ENCODE results near the gene OXSR1. TPM values are rescaled to one million over a fixed set of nuclear protein-coding genes. Genes with fewer than 3 reads are reported as not detected.

Gene OXSR1
- total and polyA plus RNA-seq, 7 donors, result 26.4 to 60.1 (median 47.4) TPM

DNA sequence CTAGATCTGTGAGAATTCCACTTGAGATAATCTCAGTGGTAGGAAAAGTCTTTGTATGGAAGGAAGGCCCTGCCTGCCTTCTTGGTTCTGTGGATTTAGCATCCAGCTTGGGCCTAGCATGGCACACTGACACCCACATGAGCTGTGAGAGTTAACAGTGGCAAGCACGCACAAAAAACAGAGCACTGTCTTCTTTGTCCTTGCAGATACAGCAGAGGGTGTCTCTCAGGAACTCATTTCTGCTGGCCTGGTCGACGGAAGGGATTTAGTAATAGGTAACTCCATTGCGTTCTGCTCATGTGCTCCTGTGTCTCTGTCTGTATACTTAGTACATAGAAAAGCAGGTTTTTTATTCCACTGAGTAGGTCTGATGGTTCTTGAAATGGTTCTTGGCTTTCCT is 85.9 kb downstream of the OXSR1 start:
- DNase-seq, result no peak
- peaks cover 10% of the 10 kb centered on the region for H3K4me1 ChIP-seq
- no peak for ATAC-seq
- no peaks in the 10 kb centered on the region for H3K27me3 ChIP-seq (ENCODE audit: insufficient read depth in 3 of 3, low read length in 2 of 3)
- H3K4me3 ChIP-seq, result no peak overlapping the region
- WGBS, 3 donors, result 92 to 94% (median 93%) methylated on average over 4 of the region's 4 CpGs
- intact Hi-C loops (cut with DNase I), result loop anchor here in 1 of 2 donors (10.0 kb wide), 1 partner anchor 224 kb away; no protein-coding TSS in a partner anchor
- no peak overlapping the region for H3K27ac ChIP-seq
- peaks cover 18 to 86% of the 10 kb centered on the region in 2 donors for H3K36me3 ChIP-seq (ENCODE audit: insufficient read depth in 1 of 2, low read depth in 1 of 2)
- TF ChIP-seq, protein P1, sequence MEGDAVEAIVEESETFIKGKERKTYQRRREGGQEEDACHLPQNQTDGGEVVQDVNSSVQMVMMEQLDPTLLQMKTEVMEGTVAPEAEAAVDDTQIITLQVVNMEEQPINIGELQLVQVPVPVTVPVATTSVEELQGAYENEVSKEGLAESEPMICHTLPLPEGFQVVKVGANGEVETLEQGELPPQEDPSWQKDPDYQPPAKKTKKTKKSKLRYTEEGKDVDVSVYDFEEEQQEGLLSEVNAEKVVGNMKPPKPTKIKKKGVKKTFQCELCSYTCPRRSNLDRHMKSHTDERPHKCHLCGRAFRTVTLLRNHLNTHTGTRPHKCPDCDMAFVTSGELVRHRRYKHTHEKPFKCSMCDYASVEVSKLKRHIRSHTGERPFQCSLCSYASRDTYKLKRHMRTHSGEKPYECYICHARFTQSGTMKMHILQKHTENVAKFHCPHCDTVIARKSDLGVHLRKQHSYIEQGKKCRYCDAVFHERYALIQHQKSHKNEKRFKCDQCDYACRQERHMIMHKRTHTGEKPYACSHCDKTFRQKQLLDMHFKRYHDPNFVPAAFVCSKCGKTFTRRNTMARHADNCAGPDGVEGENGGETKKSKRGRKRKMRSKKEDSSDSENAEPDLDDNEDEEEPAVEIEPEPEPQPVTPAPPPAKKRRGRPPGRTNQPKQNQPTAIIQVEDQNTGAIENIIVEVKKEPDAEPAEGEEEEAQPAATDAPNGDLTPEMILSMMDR (IDR thresholded peaks at IDR 0.05), result no peak
- H3K9me3 ChIP-seq, result no peaks in the 10 kb centered on the region

DNA sequence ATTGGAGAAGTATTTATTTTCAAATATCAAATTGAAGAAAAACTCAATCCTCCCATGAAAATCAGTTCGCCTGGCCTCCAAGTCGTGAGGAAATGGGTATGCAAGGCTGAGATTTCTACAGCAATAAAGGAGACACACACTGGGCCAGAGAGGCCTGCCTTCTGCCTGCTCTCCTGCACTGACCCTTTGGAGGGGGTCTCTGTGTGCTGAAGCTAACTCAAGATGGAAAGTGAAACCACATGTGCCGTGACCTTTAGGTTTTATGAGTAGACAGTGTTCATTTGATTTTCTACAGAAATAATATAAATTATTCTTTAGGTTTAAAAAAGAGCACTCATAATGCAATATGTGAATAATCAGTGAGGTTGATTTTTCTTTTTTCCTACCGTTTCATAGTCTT is 88.4 kb downstream of the OXSR1 start:
- Histone ChIP-seq H3K27me3 (ENCODE audit: insufficient read depth in 3 of 3, low read length in 2 of 3) (no peaks in the 10 kb centered on the region), H3K9me3 (no peaks in the 10 kb centered on the region), H3K27ac (no peak overlapping the region), H3K36me3 (ENCODE audit: insufficient read depth in 1 of 2, low read depth in 1 of 2) (peaks cover 18 to 63% of the 10 kb centered on the region in 2 donors), H3K4me3 (no peak overlapping the region), H3K4me1 (no peaks in the 10 kb centered on the region)
- intact Hi-C loops (cut with DNase I), result loop anchor here in 1 of 2 donors (10.0 kb wide), 1 partner anchor 221 kb away; no protein-coding TSS in a partner anchor
- TF ChIP-seq, protein P1 (IDR thresholded peaks at IDR 0.05), result no peak
- ATAC-seq, result no peak
- 88 to 96% (median 90%) methylated on average over 4 of the region's 4 CpGs for WGBS, 3 donors
- no peak for DNase-seq

DNA sequence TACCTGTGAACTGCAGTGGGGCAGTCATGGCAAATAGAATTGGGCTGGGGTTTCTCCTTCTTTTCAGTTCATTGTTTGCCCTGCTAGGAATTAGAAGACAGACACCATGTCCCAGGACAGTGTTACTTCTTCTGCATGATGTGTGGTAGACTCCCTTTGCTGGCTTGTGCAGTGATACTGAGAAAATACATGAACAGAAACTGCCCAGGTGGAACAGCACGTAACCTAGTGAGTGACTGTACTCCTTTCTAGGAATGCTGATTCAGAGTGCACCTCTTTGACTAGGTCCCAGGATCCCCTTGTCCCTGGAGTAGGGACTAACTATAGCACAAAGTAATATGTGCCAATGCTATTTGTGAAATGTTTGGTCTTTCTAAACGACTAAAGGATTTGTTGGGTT is 89.5 kb downstream of the OXSR1 start:
- Histone ChIP-seq H3K36me3 (ENCODE audit: insufficient read depth in 1 of 2, low read depth in 1 of 2) (peaks cover 18 to 52% of the 10 kb centered on the region in 2 donors), H3K27me3 (ENCODE audit: insufficient read depth in 3 of 3, low read length in 2 of 3) (no peaks in the 10 kb centered on the region)

DNA sequence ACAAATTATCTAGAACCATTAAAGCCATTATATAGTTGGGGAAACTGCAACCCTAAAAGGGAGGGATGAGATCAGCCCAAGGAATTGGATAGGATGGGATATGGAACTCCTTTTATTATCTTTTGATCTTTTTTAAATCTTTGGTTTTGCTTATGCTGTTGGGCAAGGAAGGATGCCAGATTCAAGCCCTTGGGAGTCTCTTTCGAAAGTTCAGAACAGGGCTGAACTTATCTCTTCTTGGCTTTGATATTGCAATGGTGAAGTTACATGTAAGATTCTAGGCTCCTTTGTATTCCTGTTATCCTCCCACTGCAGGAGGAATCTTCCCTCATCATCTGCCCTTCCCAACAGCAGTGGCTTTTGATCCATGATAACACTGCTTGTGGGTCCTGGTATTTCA is 90.3 kb downstream of the OXSR1 start:
- Histone ChIP-seq H3K27me3 (ENCODE audit: insufficient read depth in 3 of 3, low read length in 2 of 3) (no peaks in the 10 kb centered on the region), H3K9me3 (no peaks in the 10 kb centered on the region), H3K4me1 (no peaks in the 10 kb centered on the region), H3K36me3 (ENCODE audit: insufficient read depth in 1 of 2, low read depth in 1 of 2) (peaks cover 21 to 44% of the 10 kb centered on the region in 2 donors), H3K4me3 (no peak overlapping the region), H3K27ac (no peak overlapping the region)
- DNase-seq, result no peak
- ATAC-seq, result no peak
- intact Hi-C loops (cut with DNase I), result loop anchor here in 1 of 2 donors (10.0 kb wide), 1 partner anchor 219 kb away; no protein-coding TSS in a partner anchor
- 54 to 88% (median 78%) methylated on average over 1 of the region's 1 CpG for WGBS, 3 donors
- TF ChIP-seq, protein P1 (IDR thresholded peaks at IDR 0.05), result no peak

More for the DNA sequence above, 89.5 kb downstream of the OXSR1 start:
- Histone ChIP-seq H3K4me3 (no peak overlapping the region), H3K27ac (no peak overlapping the region), H3K4me1 (no peaks in the 10 kb centered on the region), H3K9me3 (no peaks in the 10 kb centered on the region)
- intact Hi-C loops (cut with DNase I), result loop anchor here in 1 of 2 donors (10.0 kb wide), 1 partner anchor 220 kb away; no protein-coding TSS in a partner anchor
- TF ChIP-seq, protein P1 (IDR thresholded peaks at IDR 0.05), result no peak
- 42 to 79% (median 67%) methylated on average over 2 of the region's 2 CpGs for WGBS, 3 donors
- DNase-seq (no peak), ATAC-seq (no peak)

DNA sequence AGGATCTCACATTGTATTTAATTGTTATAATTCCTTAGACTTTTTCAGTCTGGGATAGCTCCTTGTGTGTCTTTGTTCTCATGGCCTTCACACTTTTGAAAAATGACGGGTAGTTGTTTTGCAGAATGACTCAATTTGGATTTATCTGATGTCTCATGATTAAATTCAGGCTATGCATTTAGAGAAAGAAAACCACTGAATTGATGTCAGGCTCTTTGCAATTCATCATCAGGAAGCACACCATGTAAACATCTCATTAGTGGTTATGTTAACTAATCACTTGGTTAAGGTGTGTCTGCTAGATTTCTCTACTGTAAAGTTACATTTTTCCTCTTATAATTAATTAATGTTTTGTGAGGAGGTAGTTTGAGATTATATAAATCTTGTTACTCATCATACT is 92.2 kb downstream of the OXSR1 start:
- DNase-seq (no peak), ATAC-seq (no peak)
- Histone ChIP-seq H3K4me1 (no peaks in the 10 kb centered on the region), H3K27me3 (ENCODE audit: insufficient read depth in 3 of 3, low read length in 2 of 3) (no peaks in the 10 kb centered on the region), H3K4me3 (no peak overlapping the region), H3K9me3 (no peaks in the 10 kb centered on the region), H3K27ac (no peak overlapping the region), H3K36me3 (ENCODE audit: insufficient read depth in 1 of 2, low read depth in 1 of 2) (peaks cover 18 to 25% of the 10 kb centered on the region in 2 donors)
- 83 to 87% (median 84%) methylated on average over 1 of the region's 1 CpG for WGBS, 3 donors
- TF ChIP-seq, protein P1 (IDR thresholded peaks at IDR 0.05), result no peak
- intact Hi-C loops (cut with DNase I), result loop anchor here in 1 of 2 donors (10.0 kb wide), 1 partner anchor 217 kb away; no protein-coding TSS in a partner anchor

All from psoas muscle (tissue), 8 donors.